Left lung (tissue), 10 donors: Measurements from ENCODE around the gene MYL12A. TPM values are rescaled to one million over a fixed set of nuclear protein-coding genes. Genes with fewer than 3 reads are reported as not detected.
"Not testable (repeated sequence)": the region's sequence is repeated elsewhere in the genome, so short reads cannot be mapped to it uniquely, and the experiment has no call there.

Source experiments
- ATAC-seq: fragments of 200-7000 bp; cut with Tn5 transposase; one replicate; pipeline ENCODE4 v1.9.1; 2020; ENCODE audit warnings: moderate library complexity
- DNase-seq, 4 donors: peaks; one replicate each; pipeline ENCODE4 v3.0.0-alpha.2; 2013 to 2020
- H3K27ac ChIP-seq, 2 donors: fragments of 200-600 bp; sonication (generic) in 1 of 2; one replicate each; pipeline versions ENCODE4 v1.5.0 to v1.8.0; 2020 to 2021
- H3K27me3 ChIP-seq, 2 donors: fragments of 200-600 bp; sonication (generic) in 1 of 2; one replicate each; pipeline versions ENCODE4 v1.5.0 to v1.8.0; 2020 to 2021
- H3K36me3 ChIP-seq, 2 donors: fragments of 200-600 bp; sonication (generic) in 1 of 2; one replicate each; pipeline versions ENCODE4 v1.5.0 to v1.8.0; 2020 to 2021
- H3K4me1 ChIP-seq, 2 donors: fragments of 200-600 bp; one replicate each; pipeline ENCODE4 v1.8.0; 2021
- H3K4me3 ChIP-seq, 2 donors: fragments of 200-600 bp; sonication (generic) in 1 of 2; one replicate each; pipeline versions ENCODE4 v1.5.0 to v1.8.0; 2020 to 2021; ENCODE audit warnings: mild to moderate bottlenecking in 1 of 2
- H3K9me3 ChIP-seq, 2 donors: fragments of 200-600 bp; sonication (generic) in 1 of 2; one replicate each; pipeline versions ENCODE4 v1.5.0 to v1.8.0; 2020 to 2021
- intact Hi-C, 2 donors: fragments of 100-400 bp; cut with DNase I; formaldehyde crosslinking; loops; one replicate each; pipeline versions ENCODE4 v1.11.2 to v1.14.2; 2022
- polyA plus RNA-seq, 6 donors: library from polyadenylated mRNA; unstranded; fragments of 120-200 nt; gene quantifications; one replicate each; pipeline ENCODE4 v1.2.1, GENCODE V29; 2013; ENCODE audit not compliant: insufficient read length in 6 of 6
- total RNA-seq, 2 donors: library from RNA; stranded (reverse); fragmentation: NEBNext Ultra II Directional; extraction: Animal tissue kit (Norgen Biotek cat#: 25700); gene quantifications; one replicate each; pipeline ENCODE4 v1.2.1, GENCODE V29; 2021
- TF ChIP-seq, protein P1 (sequence below), 2 donors: fragments of 200-600 bp; sonication (generic) in 1 of 2; IDR thresholded peaks; one replicate each; pipeline versions ENCODE4 v1.5.0 to v1.8.0; 2021; ENCODE audit warnings: antibody characterized with exemption in 2 of 2
- donor health status: DM: no; HTN: yes; CAD: no.
- donor health status: DM: no; HTN: no; CAD: no.

Gene MYL12A
- total and polyA plus RNA-seq, 8 donors, result 324 to 556 (median 361) TPM

GRCh38 chr18:3219631-3220335 is 27.8 kb upstream of the MYL12A start, which contains the start of gene MYOM1:
Gene MYOM1 (minus strand): TSS chr18:3219968. CDS start chr18:3215223, 4,745 bp downstream.
- intact Hi-C loops, result no loop called here
- H3K9me3 ChIP-seq, result no peaks in the 10 kb centered on the region
- TF ChIP-seq, protein P1, sequence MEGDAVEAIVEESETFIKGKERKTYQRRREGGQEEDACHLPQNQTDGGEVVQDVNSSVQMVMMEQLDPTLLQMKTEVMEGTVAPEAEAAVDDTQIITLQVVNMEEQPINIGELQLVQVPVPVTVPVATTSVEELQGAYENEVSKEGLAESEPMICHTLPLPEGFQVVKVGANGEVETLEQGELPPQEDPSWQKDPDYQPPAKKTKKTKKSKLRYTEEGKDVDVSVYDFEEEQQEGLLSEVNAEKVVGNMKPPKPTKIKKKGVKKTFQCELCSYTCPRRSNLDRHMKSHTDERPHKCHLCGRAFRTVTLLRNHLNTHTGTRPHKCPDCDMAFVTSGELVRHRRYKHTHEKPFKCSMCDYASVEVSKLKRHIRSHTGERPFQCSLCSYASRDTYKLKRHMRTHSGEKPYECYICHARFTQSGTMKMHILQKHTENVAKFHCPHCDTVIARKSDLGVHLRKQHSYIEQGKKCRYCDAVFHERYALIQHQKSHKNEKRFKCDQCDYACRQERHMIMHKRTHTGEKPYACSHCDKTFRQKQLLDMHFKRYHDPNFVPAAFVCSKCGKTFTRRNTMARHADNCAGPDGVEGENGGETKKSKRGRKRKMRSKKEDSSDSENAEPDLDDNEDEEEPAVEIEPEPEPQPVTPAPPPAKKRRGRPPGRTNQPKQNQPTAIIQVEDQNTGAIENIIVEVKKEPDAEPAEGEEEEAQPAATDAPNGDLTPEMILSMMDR (IDR thresholded peaks at IDR 0.05), result no peak
- H3K27ac ChIP-seq, result no peak within 1 kb of the TSS
- no peak for ATAC-seq
- no peaks in the 10 kb centered on the region for H3K4me1 ChIP-seq
- no peaks in the 10 kb centered on the region for H3K36me3 ChIP-seq
- H3K27me3 ChIP-seq, result no peaks in the 10 kb centered on the region
- no peak within 1 kb of the TSS for H3K4me3 ChIP-seq
- DNase-seq, result no peak

DNA sequence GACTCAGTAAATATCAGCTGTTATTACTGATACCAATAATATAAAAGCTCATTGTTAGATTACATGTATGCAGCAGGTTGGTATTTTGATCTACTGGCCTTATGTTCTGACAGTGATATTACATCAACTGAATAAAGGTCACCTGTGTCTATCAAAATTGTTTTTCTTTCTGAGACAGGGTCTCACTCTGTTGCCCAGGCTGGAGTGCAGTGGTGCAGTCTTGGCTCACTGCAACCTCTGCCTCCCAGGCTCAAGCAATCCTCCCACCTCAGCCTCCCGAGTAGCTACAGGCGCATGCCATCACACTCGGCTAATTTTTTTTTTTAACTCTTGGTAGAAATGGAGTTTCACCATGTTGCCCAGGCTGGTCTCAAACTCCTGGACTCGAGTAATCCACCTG is 26.7 kb upstream of the MYL12A start:
- intact Hi-C loops, H3K9me3 ChIP-seq, H3K4me1 ChIP-seq, H3K27ac ChIP-seq, H3K4me3 ChIP-seq, DNase-seq, H3K36me3 ChIP-seq, ATAC-seq, H3K27me3 ChIP-seq: not testable (repeated sequence)

GRCh38 chr18:3221496-3221895 is 26.1 kb upstream of the MYL12A start:
- ATAC-seq (no peak), DNase-seq (no peak)
- intact Hi-C loops, result no loop called here
- H3K4me1 ChIP-seq, result no peaks in the 10 kb centered on the region
- TF ChIP-seq, protein P1 (IDR thresholded peaks at IDR 0.05), result no peak
- H3K27ac ChIP-seq, result no peak overlapping the region
- no peaks in the 10 kb centered on the region for H3K9me3 ChIP-seq
- H3K4me3 ChIP-seq, result no peak overlapping the region
- H3K36me3 ChIP-seq, result no peaks in the 10 kb centered on the region
- H3K27me3 ChIP-seq, result no peaks in the 10 kb centered on the region

- no peak for DNase-seq
- ATAC-seq, result no peak
- Histone ChIP-seq H3K9me3 (no peaks in the 10 kb centered on the region), H3K27me3 (no peaks in the 10 kb centered on the region), H3K4me1 (no peaks in the 10 kb centered on the region), H3K4me3 (no peak overlapping the region), H3K36me3 (no peaks in the 10 kb centered on the region), H3K27ac (no peak overlapping the region)
- TF ChIP-seq, protein P1 (IDR thresholded peaks at IDR 0.05), result no peak
- intact Hi-C loops, result no loop called here
These were observed 24.2 kb upstream of the MYL12A start for GRCh38 chr18:3223356-3223755.

DNA sequence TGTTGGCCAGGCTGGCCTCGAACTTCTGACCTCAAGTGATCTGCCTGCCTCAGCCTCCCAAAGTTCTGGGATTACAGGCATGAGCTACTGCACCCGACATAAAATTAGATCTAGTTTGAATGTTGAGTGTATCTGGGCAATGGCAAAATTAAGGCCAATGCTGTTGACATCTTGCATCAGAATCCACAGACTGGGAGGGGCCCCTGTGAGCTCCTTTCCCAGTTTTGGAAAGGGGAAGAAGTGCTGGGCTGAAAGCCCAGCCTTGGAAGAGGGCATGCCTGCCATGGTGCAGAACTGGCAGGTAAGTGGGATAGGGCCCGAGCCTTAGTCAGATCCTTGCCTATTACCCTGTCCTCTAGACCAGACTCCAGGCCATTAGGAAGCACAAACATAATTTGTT is 23.4 kb upstream of the MYL12A start:
- Histone ChIP-seq H3K9me3 (no peaks in the 10 kb centered on the region), H3K4me3 (no peak overlapping the region), H3K4me1 (no peaks in the 10 kb centered on the region), H3K36me3 (no peaks in the 10 kb centered on the region), H3K27me3 (no peaks in the 10 kb centered on the region), H3K27ac (no peak overlapping the region)
- TF ChIP-seq, protein P1 (IDR thresholded peaks at IDR 0.05), result no peak
- intact Hi-C loops, result no loop called here
- ATAC-seq (no peak), DNase-seq (no peak)

- Histone ChIP-seq H3K27me3 (no peaks in the 10 kb centered on the region), H3K9me3 (no peaks in the 10 kb centered on the region), H3K4me1 (no peaks in the 10 kb centered on the region), H3K36me3 (no peaks in the 10 kb centered on the region), H3K4me3 (no peak overlapping the region), H3K27ac (no peak overlapping the region)
- intact Hi-C loops, result no loop called here
- ATAC-seq (no peak), DNase-seq (no peak)
- TF ChIP-seq, protein P1 (IDR thresholded peaks at IDR 0.05), result no peak
These were observed 22.0 kb upstream of the MYL12A start for GRCh38 chr18:3225588-3225987.
